ENCODE results near the gene HBG1.

HBG1 gene

GRCh38 chr11:5200582-5200981 is 49.1 kb downstream of the HBG1 start, which contains the start of gene OR51V1:
TSS of gene OR51V1 (minus strand) at chr11:5200682. CDS start at chr11:5200682, 0 bp downstream.
- Histone ChIP-seq H3K27me3 (ENCODE audit: insufficient read depth, low read length, poor library complexity, severe bottlenecking) (no peaks in the 10 kb centered on the region), H3K9me2 (replicated peaks; ENCODE audit: low read depth, low read length) (no peaks in the 10 kb centered on the region), H3K9ac (ENCODE audit: low read depth, low read length, poor library complexity, severe bottlenecking) (no peak within 1 kb of the TSS), H3K36me3 (ENCODE audit: insufficient read depth, low read length) (no peaks in the 10 kb centered on the region), H3F3A (ENCODE audit: low read depth) (no peaks in the 10 kb centered on the region), H3K9me3 (ENCODE audit: insufficient read depth, low read depth, low read length) (no peaks in the 10 kb centered on the region), H2AFZ (ENCODE audit: low read length) (no peak within 1 kb of the TSS), H3K4me2 (ENCODE audit: low read depth, low read length, poor library complexity, severe bottlenecking) (no peak within 1 kb of the TSS), H3K79me2 (ENCODE audit: insufficient read depth, low read length) (no peaks in the 10 kb centered on the region), H3K4me1 (ENCODE audit: insufficient read depth, low read length, poor library complexity, severe bottlenecking) (no peaks in the 10 kb centered on the region), H3K4me3 (ENCODE audit: low read length, poor library complexity, severe bottlenecking) (no peak within 1 kb of the TSS), H4K20me1 (ENCODE audit: insufficient read depth, low read length, poor library complexity, severe bottlenecking) (no peaks in the 10 kb centered on the region)
- no peak for TF ChIP-seq EZH2phosphoT487 (IDR thresholded peaks at IDR 0.05; ENCODE audit: borderline replicate concordance)
- TF ChIP-seq, protein P1, sequence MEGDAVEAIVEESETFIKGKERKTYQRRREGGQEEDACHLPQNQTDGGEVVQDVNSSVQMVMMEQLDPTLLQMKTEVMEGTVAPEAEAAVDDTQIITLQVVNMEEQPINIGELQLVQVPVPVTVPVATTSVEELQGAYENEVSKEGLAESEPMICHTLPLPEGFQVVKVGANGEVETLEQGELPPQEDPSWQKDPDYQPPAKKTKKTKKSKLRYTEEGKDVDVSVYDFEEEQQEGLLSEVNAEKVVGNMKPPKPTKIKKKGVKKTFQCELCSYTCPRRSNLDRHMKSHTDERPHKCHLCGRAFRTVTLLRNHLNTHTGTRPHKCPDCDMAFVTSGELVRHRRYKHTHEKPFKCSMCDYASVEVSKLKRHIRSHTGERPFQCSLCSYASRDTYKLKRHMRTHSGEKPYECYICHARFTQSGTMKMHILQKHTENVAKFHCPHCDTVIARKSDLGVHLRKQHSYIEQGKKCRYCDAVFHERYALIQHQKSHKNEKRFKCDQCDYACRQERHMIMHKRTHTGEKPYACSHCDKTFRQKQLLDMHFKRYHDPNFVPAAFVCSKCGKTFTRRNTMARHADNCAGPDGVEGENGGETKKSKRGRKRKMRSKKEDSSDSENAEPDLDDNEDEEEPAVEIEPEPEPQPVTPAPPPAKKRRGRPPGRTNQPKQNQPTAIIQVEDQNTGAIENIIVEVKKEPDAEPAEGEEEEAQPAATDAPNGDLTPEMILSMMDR (conservative IDR thresholded peaks at IDR 0.05; ENCODE audit: low read length), result no peak

DNA sequence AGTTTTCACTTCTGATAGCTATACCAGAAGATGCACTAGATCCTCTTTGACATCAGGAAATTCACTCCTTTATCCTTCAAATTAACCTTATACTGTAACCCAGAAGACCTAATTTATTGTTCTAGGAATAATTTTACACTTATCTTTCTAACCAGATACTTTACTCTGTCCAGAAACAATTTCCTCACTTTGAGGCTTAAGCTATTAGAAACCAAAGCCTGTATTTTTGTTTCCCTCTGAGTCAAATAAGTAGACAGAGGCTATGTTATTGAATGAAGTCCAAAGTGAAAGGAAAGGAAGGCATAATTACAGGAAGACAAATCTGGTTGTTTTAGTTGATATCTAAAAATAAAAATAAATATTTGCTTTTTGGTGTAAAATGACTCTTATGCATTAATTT is 51.4 kb downstream of the HBG1 start:
- no peak for TF ChIP-seq EZH2phosphoT487 (IDR thresholded peaks at IDR 0.05; ENCODE audit: borderline replicate concordance)
- TF ChIP-seq, protein P1 (conservative IDR thresholded peaks at IDR 0.05; ENCODE audit: low read length), result no peak
- no peaks in the 10 kb centered on the region for H3K27me3 ChIP-seq (ENCODE audit: insufficient read depth, low read length, poor library complexity, severe bottlenecking)
- no peak overlapping the region for H2AFZ ChIP-seq (ENCODE audit: low read length)
- H3K79me2 ChIP-seq (ENCODE audit: insufficient read depth, low read length), result no peaks in the 10 kb centered on the region
- no peak overlapping the region for H3K9ac ChIP-seq (ENCODE audit: low read depth, low read length, poor library complexity, severe bottlenecking)
- H4K20me1 ChIP-seq (ENCODE audit: insufficient read depth, low read length, poor library complexity, severe bottlenecking), result no peaks in the 10 kb centered on the region
- H3K9me3 ChIP-seq (ENCODE audit: insufficient read depth, low read depth, low read length), result no peaks in the 10 kb centered on the region
- no peaks in the 10 kb centered on the region for H3K9me2 ChIP-seq (replicated peaks; ENCODE audit: low read depth, low read length)
- no peaks in the 10 kb centered on the region for H3K36me3 ChIP-seq (ENCODE audit: insufficient read depth, low read length)
- no peak overlapping the region for H3K4me3 ChIP-seq (ENCODE audit: low read length, poor library complexity, severe bottlenecking)
- H3F3A ChIP-seq (ENCODE audit: low read depth), result no peaks in the 10 kb centered on the region
- H3K4me2 ChIP-seq (ENCODE audit: low read depth, low read length, poor library complexity, severe bottlenecking), result no peak overlapping the region
- H3K4me1 ChIP-seq (ENCODE audit: insufficient read depth, low read length, poor library complexity, severe bottlenecking), result no peaks in the 10 kb centered on the region

Data from Loucy (cell line).